AG04449 (cell line): ENCODE data around the gene EIF3K.

Source experiments
- CTCF ChIA-PET: fragments of 350-600 bp; formaldehyde crosslinking; extraction: SDS; loops from one replicate; lab custom pipeline; 2021; ENCODE audit warnings: antibody characterized with exemption; lab: Yijun Ruan, JAX
- POLR2A ChIA-PET: fragments of 400-600, 350-600 bp; formaldehyde crosslinking; extraction: SDS; loops from one replicate; lab custom pipeline; 2020; ENCODE audit warnings: antibody characterized with exemption, inconsistent platforms; lab: Yijun Ruan, JAX
- DNase-seq: peaks from one replicate; pipeline ENCODE4 v3.0.0-alpha.2; 2010; ENCODE audit warnings: low read depth, low spot score
- H3K4me3 ChIP-seq: 2 replicates; pipeline ENCODE4 v1.5.1; 2011; ENCODE audit warnings: low read depth, mild to moderate bottlenecking, control low read depth, low read length
- CTCF ChIP-seq: IDR thresholded peaks from one replicate; pipeline ENCODE4 v1.5.1; 2011; ENCODE audit warnings: mild to moderate bottlenecking, moderate library complexity, low read length, control low read depth, inconsistent platforms; ENCODE audit not compliant: insufficient read depth; ENCODE audit errors: missing control alignments

The EIF3K gene

DNA sequence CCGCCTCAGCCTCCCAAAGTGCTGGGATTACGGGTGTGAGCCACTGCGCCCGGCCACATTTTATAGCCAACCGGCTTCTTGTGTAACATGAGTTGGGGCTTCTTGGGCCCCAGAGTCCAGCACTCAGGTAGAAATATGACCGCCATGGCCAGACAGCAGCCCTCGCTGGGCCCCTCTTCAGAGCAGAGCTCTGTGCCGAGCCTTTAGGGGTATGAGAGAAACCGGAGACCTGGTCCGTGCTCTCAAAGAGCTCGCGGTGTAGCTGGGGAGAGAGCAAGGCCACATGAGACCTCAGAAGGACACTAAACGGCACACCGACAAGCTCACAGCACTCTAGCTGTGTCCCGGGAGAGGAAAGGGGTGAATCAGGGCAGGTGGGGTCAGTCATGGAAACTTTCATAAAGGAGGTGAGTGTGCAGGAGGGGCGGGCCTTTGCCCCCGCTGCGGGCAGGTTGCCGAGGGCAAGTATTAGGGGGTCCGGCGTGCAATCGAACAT lies 44.2 kb downstream of the EIF3K start:
- no peak overlapping the region for H3K4me3 ChIP-seq
- ChIA-PET POLR2A (interaction anchor here (0.7 kb wide), 1 partner anchor 56 kb away, joined by 3 read pairs; no protein-coding TSS in a partner anchor), CTCF (interaction anchor here (0.8 to 1.7 kb wide), 3 partner anchors 11 to 270 kb away, joined by 3 to 4 read pairs (median 3); no protein-coding TSS in a partner anchor)
- DNase-seq: no peak
- TF ChIP-seq CTCF: no peak

DNA sequence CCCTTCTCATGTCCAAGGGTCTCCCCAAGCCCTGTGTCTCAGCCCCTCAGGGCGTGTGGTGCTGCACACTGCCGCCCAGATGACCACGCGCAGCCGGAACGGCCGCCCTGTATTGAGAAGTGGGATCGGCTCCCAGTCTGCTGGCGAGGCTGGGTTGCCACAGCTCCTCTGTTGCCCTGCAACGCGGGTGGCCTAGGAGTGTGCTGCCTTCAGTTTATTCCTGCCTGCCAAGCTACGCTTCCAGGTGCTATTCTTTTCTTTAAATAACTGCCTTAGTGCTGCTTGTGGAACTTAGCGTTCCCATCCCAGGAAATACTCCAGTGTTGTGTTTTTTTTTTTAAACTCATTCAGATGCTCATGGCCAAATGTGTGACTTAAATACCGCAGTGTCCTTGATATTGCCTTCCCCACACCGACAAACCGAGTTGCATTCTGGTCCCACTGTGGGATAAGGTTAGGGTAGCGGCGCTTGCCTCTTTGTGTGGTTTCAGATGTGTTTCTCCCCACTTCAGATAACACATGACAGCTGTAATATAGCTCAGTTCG lies 45.0 kb downstream of the EIF3K start:
- TF ChIP-seq CTCF: no peak
- CTCF ChIA-PET: interaction anchor here (1.1 to 1.7 kb wide), 4 partner anchors 11 to 269 kb away, joined by 3 to 5 read pairs (median 4); no protein-coding TSS in a partner anchor
- no peak overlapping the region for H3K4me3 ChIP-seq
- POLR2A ChIA-PET: no interaction called here
- no peak for DNase-seq

DNA sequence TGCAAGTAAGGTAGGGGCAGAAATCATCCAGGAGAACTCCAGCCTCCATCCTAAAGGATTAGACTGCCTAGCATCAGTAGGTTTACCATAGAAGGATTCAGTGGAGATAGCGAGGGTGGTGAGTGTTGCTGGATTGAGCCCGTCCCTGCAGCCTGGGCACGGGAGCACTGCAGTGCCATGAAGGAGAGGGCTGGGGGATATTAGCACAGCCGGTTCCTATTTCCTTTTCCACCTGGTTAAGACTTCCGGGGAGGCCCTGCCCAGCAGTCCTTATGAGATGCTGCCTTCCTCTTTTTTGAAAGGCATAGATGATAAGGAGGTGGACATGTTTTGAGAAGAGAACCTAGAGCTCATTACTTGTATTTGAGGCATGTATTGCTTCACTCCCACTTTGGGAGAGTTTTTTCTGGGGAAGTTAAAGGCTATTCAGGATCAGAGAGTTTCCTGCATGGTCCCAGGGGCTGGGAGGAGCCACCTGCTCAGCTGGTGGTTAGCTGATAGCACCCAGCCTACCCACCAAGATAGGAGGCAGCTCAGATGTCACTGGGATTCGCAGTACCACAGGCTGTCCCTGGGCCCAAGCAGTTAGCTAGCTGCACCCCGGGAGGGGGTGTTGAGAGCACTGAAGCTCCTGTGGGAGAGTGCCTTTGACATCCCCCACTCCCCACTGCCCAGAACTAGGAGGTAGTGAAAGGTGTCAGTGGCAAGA lies 45.7 kb downstream of the EIF3K start:
- POLR2A ChIA-PET: interaction anchor here (0.5 kb wide), 1 partner anchor 22 kb away, joined by 4 read pairs; no protein-coding TSS in a partner anchor
- no peak overlapping the region for H3K4me3 ChIP-seq
- DNase-seq: no peak
- no peak for TF ChIP-seq CTCF
- CTCF ChIA-PET: interaction anchor here (1.0 to 1.7 kb wide), 5 partner anchors 11 to 268 kb away, joined by 3 to 5 read pairs (median 3); partner anchors contain the start of gene ACTN4

DNA sequence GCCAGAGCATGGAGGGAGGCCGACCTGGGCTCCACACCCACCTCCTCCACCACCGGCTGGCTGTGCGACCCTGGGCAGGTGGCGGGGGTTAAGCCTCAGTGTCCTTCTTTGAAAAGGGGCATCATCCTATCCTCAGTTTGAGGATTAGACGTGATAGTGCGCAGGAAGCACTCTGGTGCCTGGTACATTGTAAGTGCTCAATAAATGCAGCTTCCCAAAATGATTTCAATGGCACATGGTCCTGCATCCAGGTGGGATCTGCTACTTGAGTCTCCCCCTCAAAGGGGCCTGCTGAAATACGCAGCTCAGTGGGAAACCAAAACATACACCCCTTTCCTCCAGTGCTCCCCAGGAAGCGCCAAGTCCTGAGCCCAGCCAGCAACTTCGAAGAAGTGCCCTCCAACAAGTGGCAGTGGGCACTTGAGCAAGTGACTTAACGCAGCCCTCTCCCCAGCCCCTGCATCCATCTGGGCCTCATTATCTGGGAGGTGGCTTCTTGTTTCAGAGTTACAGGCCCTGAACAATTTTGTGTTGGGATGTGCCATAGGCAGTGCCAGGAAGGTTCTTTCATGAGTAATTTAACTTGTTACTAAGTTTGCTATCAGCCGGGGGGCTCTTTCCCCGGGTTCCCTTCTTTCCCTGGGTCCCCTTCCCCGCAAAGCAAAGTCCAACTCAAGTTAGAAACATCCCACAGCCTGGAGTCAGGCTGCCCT lies 46.4 kb downstream of the EIF3K start:
- no peak overlapping the region for H3K4me3 ChIP-seq
- no peak for DNase-seq
- ChIA-PET CTCF (interaction anchor here (1.0 to 1.7 kb wide), 4 partner anchors 10 to 18 kb away, joined by 3 to 5 read pairs (median 4); partner anchors contain the start of gene ACTN4), POLR2A (interaction anchor here (0.5 to 1.9 kb wide), 2 partner anchors 17 to 21 kb away, joined by 4 to 7 read pairs; partner anchors contain the start of gene ACTN4)
- TF ChIP-seq CTCF: no peak

- CTCF ChIA-PET: interaction anchor here (1.0 to 1.8 kb wide), 4 partner anchors 9 to 28 kb away, joined by 3 to 7 read pairs (median 4); no protein-coding TSS in a partner anchor
- no peak for DNase-seq
- POLR2A ChIA-PET: interaction anchor here (1.9 kb wide), 1 partner anchor 18 kb away, joined by 7 read pairs; the partner anchor contains the start of gene ACTN4
- H3K4me3 ChIP-seq: no peak overlapping the region
- TF ChIP-seq CTCF: no peak
These were observed 47.1 kb downstream of the EIF3K start for GRCh38 chr19:38665950-38666662.
